Activated CD4-positive, CD25-positive, alpha-beta regulatory T cell (primary cell): ENCODE results near the gene PDSS2.
"Not testable (repeated sequence)": the region's sequence is repeated elsewhere in the genome, so short reads cannot be mapped to it uniquely, and the experiment has no call there.

Experiments
- DNase-seq, 4 experiments: peaks; one replicate each; lab custom pipeline; 2025; lab: John Stamatoyannopoulos, UW

PDSS2 gene

DNA sequence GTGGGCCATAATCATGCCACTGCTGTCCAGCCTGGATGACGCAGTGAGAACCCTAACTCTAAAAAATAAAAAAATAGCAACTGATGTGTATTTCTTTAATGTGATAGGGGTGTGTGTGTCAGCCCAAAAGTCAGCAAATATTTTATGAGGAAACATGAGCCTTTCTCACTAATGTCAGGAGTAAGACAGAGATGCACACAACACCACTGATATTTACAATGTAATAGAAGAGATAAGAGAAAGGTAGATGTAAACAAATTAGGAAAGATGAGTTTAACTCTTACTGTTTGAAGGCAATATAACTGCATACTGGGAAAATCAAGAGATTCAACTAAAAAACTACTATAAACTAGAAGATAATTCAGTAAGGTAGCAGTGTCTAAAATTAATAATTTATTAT, 244.0 kb downstream of the PDSS2 start:
- DNase-seq = no peak

DNA sequence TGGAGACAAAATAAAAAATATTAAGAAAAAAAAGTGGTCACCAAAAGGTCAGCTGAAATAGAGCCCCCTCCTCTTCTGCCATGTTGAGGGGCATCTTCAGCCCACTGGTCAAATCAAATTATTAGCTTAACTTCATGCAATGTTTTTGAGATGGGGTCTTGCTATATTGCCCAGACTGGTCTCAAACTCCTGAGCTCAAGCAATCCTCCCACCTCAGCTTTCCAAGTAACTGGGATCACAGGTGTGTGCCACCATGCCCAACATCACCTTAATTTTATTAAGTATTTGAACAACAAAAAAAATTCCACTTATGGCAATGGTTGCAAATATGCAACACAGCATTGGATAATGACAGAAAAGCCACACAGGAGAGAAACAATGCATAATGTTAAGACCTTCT, 244.7 kb downstream of the PDSS2 start:
- DNase-seq = no peak

GRCh38 chr6:107209406-107210305, 249.7 kb downstream of the PDSS2 start:
- no peak for DNase-seq

DNA sequence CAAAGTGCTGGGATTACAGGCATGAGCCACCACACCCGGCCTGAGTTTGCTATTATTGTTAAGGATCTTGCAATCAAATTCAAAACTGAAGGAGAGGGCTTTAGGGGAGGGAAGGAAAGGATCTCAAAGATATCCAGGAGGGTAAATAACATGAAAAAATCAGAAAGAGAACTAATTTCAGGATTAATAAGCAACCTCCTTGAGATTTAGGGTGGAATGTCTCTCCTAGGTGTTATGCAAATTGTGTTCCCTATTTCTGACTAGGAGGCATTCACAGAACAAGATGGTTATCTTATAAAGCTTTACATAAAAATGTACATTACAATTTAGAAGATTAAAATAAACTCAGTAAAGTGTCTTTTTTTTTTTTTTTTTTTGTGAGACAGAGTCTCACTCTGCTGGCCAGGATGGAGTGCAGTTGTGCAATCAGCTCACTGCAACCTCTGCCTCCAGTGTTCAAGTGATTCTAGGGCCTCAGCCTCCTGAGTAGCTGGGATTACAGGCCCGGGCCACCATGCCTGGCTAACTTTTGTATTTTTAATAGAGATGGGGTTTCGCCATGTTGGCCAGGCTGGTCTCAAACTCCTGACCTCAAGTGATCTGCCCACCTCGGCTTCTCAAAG, 252.0 kb downstream of the PDSS2 start:
- DNase-seq = no peak

GRCh38 chr6:107205058-107205998, 254.0 kb downstream of the PDSS2 start:
- DNase-seq = no peak

DNA sequence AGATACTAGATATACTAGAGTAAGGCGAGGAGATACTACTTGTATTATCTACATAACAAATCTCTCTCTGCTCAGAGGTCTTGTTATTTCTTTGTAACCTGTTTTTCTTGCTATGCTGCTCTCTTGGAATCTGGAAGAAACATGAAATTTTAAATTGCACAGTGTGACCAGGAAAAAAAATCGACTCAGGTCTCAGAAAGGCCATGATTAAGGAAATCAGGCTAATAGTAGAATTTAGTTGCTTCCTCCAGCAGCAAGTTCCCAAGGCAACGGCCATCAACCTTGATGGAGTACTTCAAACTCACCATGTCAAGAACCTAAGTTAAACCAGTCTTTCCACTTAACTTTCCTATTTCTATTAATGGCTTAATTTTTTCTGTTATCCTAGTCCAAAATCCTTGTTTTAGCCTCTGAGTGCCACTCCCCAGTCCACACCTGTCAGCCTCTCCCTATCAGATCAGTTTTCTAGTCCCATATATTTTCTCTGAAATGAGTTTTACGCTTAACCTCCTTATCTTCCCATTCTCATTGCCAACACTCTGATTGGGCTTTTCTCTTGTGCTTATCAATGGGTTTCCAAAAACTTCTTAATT, 256.4 kb downstream of the PDSS2 start:
- no peak for DNase-seq

DNA sequence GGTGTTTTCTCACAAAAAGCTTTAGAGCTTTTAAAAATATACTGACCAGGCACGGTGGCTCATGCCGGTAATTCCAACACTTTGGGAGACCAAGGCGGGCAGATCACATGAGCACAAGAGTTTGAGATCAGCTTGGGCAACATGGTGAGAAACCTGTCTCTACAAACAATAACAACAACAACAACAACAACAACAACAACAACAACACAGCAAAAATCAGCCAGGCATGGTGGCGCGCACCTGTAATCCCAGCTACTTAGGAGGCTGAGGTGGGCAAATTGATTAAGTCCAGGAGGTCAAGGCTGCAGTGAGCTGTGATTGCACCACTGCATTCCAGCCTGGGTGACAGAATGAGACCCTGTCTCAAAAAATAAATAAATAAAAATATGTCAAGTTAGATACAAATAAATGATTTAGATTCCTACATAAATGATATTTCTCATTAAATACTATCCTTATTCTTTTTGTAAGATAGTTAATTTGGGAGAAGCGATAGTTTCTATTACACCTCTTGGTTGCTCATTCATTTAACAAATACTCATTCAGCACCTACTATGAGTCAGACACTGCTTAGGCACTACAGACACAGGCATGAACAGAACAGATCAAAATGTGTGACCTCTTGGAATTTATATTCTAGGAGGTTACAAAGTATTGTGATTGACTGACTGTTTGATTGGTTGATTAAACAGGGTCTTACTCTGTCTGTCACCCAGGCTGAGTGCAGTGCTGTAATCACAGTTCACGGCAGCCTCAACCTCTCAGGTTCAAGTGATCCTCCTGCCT, 260.5 kb downstream of the PDSS2 start:
- no peak for DNase-seq

- no peak for DNase-seq
These were observed 263.2 kb downstream of the PDSS2 start for GRCh38 chr6:107196152-107196551.

GRCh38 chr6:107194723-107195122, 264.6 kb downstream of the PDSS2 start:
- DNase-seq = not testable (repeated sequence)

- DNase-seq = no peak
These were observed 266.5 kb downstream of the PDSS2 start for GRCh38 chr6:107192830-107193229.

DNA sequence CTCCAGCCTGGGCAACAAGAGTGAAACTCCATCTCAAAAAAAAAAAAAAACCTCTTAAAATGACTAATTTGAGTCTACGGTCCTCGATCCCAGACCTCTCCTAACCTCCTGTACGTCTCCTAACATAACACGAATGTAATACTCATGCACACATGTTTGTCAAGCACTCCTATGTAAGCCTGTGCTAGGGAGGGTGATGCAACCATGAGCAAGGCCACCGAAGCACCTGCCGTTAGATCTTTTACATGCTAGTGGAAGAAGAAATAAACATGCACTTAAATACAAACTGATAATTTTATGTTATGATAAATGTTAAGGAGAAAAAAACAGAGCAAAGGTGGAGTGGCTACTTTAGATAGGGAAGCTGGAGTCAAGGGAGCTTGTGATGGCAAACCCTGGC, 271.7 kb downstream of the PDSS2 start:
- DNase-seq = no peak

GRCh38 chr6:107186047-107186446, 273.3 kb downstream of the PDSS2 start:
- DNase-seq = no peak

GRCh38 chr6:107185391-107185970, 273.9 kb downstream of the PDSS2 start:
- DNase-seq = no peak

DNA sequence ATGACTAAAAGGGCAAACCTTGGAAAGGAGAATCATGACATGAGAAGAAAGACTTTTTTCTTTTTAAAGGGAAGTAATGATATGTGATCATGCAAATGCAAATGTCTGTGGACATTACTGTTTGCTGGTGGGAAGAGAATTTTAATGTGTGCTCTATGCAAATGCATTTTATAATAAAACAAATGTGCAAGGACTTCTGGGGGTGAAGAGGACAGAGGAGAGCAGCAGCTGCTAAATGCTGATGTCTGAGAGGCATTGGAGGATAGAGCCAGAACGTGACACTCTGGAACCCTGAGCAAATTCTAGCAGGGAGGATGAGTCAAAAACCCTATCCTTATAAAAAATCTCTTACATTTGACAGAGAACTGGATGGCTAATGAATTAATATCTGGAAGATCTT, 274.9 kb downstream of the PDSS2 start:
- DNase-seq = no peak

- DNase-seq = no peak
These were observed 279.3 kb downstream of the PDSS2 start for GRCh38 chr6:107180099-107180498.

DNA sequence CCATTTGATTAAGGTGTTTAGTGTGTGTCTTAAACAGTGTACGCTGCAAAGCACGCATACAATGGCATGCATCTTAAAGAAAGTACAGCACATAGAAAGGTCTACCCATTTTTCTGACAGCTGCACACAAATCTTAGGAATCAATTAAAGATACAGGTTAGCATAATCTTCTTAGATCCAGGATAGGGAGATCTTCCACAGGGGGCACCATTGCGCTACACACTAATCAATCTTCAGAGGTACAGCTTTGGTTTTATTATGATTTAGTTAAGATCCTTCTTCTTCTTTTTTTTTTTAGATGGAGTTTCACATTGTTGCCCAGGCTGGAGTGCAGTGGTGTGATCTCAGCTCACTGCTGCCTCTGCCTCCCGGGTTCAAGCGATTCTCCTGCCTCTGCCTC, 280.4 kb downstream of the PDSS2 start:
- DNase-seq = no peak

- DNase-seq = no peak
These were observed 285.6 kb downstream of the PDSS2 start for GRCh38 chr6:107173779-107174178.

- no peak for DNase-seq
These were observed 287.9 kb downstream of the PDSS2 start for GRCh38 chr6:107171513-107171912.

DNA sequence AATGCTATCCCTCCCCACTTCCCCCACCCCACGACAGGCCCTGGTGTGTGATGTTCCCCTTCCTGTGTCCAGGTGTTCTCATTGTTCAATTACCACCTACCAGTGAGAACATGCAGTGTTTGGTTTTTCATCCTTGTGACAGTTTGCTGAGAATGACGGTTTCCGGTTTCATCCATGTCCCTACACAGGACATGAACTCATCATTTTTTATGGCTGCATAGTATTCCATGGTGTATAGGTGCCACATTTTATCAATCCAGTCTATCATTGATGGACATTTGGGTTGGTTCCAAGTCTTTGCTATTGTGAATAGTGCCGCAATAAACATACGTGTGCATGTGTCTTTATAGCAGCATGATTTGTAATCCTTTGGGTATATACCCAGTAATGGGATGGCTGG, 295.1 kb downstream of the PDSS2 start:
- DNase-seq = not testable (repeated sequence)

GRCh38 chr6:107161521-107161920, 297.8 kb downstream of the PDSS2 start:
- DNase-seq = no peak

- no peak for DNase-seq
These were observed 302.7 kb downstream of the PDSS2 start for GRCh38 chr6:107156617-107157016.
